Measurements from ENCODE around the gene TPSG1.

DNA sequence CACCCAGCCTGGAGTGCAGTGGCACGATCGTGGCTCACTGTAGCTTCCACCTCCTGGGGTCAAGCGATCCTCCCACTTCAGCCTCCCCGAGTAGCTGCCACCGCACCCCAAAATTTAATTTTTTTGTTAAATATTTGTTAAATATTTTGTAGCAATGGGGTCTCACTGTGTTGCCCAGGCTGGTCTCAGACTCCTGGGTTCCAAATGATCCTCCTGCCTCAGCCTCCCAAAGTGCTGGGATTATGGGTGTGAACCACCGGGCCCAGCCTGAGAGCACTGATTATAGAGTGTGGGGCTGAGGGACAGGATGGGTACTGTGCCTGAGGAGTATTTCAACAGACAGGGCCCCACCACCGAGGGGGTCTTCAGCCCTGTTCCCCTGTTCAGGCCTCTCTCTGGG is 35.6 kb downstream of the TPSG1 start:
- TF ChIP-seq, protein P1, sequence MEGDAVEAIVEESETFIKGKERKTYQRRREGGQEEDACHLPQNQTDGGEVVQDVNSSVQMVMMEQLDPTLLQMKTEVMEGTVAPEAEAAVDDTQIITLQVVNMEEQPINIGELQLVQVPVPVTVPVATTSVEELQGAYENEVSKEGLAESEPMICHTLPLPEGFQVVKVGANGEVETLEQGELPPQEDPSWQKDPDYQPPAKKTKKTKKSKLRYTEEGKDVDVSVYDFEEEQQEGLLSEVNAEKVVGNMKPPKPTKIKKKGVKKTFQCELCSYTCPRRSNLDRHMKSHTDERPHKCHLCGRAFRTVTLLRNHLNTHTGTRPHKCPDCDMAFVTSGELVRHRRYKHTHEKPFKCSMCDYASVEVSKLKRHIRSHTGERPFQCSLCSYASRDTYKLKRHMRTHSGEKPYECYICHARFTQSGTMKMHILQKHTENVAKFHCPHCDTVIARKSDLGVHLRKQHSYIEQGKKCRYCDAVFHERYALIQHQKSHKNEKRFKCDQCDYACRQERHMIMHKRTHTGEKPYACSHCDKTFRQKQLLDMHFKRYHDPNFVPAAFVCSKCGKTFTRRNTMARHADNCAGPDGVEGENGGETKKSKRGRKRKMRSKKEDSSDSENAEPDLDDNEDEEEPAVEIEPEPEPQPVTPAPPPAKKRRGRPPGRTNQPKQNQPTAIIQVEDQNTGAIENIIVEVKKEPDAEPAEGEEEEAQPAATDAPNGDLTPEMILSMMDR (IDR thresholded peaks at IDR 0.05; ENCODE audit: low read length) = no peak
- no peak for TF ChIP-seq EZH2 (IDR thresholded peaks at IDR 0.05; ENCODE audit: borderline replicate concordance, low read length)
